Measurements from ENCODE around the gene IDI2.
"Not testable (repeated sequence)": the region's sequence is repeated elsewhere in the genome, so short reads cannot be mapped to it uniquely, and the experiment has no call there.

IDI2 gene

DNA sequence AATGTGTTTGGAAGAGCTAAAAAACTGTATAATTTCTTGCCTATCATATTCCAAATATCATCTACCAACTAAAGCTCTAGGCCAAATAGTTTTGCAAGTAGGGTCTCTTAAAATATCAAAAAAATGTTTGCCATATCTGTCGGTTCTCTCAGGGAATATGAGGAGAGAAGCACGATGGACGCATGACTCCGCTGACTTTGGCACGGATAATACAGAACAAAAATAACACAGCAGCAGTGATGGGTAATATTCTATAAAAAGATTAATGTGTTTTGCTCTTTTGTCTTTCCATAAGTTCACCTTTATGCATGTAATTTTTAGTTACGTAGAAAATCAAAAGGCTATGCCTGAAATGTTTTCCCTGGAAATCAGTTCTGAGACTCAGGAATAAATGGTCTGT lies 919 bp upstream of the IDI2 start:
- Histone ChIP-seq H3K4me3 (ENCODE audit: low read length) (no peak overlapping the region), H3K4me1 (ENCODE audit: control insufficient read depth, insufficient read depth, low read length) (no peaks in the 10 kb centered on the region), H3K36me3 (ENCODE audit: insufficient read depth, low read length) (peaks cover under 1% of the 10 kb centered on the region), H3K27me3 (ENCODE audit: control insufficient read depth, insufficient read depth, low read length) (no peaks in the 10 kb centered on the region), H3K9me3 (replicated peaks; ENCODE audit: low read length) (no peaks in the 10 kb centered on the region), H3K9ac (ENCODE audit: low read depth, low read length) (no peak overlapping the region), H3K4me2 (ENCODE audit: low read length) (no peak overlapping the region)

DNA sequence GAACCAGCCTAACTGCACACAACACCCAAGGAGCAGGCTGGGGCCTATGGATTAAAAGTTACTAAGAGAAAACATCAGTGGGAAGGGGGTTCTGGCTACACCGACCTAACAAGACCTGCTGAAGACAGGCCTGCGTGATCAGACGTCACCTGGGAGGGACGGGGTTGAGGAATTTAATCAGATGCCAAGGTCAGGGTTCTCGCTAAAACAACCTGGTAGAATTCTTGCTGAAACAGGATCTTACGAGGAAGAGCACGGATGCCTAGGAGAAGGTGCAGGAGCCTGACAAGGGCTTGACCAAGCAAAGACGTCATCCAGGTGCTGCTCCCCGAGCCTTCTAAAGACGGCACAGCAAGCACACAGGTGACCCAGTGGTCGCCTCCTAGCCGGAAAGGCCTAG lies 1.6 kb downstream of the IDI2 start:
- peaks cover 21% of the 10 kb centered on the region for H3K36me3 ChIP-seq (ENCODE audit: insufficient read depth, low read length)
- H3K9me3 ChIP-seq (replicated peaks; ENCODE audit: low read length), result no peaks in the 10 kb centered on the region

DNA sequence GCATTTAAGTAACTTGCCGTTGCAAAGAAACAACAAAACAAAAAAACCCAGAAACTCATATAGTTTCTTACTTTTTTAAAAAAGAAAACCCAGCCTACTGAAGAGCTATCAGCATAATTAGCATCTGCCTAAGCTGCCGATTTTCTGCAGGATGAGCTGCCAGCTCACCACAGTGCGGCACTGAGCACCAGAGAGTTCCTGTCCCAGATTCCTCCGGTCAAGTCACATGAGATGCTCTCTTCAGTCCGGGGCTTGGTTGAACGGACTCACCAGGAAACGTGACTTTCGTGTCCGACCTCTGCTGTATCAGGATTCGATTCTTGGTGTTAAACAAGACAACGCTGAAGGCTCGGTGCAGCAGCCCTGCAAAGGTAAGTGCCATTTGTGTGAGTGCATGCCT lies 3.2 kb downstream of the IDI2 start:
- Histone ChIP-seq H3K4me3 (ENCODE audit: low read length) (no peak overlapping the region), H3K9me3 (replicated peaks; ENCODE audit: low read length) (no peaks in the 10 kb centered on the region), H3K4me1 (ENCODE audit: control insufficient read depth, insufficient read depth, low read length) (no peaks in the 10 kb centered on the region), H3K4me2 (ENCODE audit: low read length) (no peak overlapping the region), H3K27me3 (ENCODE audit: control insufficient read depth, insufficient read depth, low read length) (no peaks in the 10 kb centered on the region), H3K9ac (ENCODE audit: low read depth, low read length) (no peak overlapping the region), H3K36me3 (ENCODE audit: insufficient read depth, low read length) (peaks cover 30% of the 10 kb centered on the region)

More for the DNA sequence above, 1.6 kb downstream of the IDI2 start:
- H3K4me2 ChIP-seq (ENCODE audit: low read length), result no peak overlapping the region
- no peaks in the 10 kb centered on the region for H3K4me1 ChIP-seq (ENCODE audit: control insufficient read depth, insufficient read depth, low read length)
- no peak overlapping the region for H3K9ac ChIP-seq (ENCODE audit: low read depth, low read length)
- H3K4me3 ChIP-seq (ENCODE audit: low read length), result no peak overlapping the region
- no peaks in the 10 kb centered on the region for H3K27me3 ChIP-seq (ENCODE audit: control insufficient read depth, insufficient read depth, low read length)

DNA sequence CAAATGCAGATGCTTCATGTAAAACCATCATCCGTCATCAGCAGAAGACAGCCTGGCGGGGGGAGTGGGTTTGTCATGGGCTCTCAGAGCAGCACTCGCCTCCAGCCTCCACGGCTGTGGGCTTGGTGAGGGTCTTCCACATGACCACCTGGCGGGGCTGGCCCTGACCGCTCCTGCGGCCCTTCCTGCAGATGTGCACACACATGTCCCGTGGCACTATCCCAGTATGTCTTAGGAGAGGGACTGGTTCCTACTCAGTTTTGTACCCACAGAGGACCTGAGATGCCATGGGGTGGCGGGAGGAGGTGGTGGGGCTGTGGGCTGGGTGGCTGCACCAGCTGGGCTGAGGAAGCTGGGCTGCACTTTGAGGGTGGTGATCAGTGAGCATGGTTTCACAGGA lies 4.7 kb downstream of the IDI2 start:
- no peaks in the 10 kb centered on the region for H3K9me3 ChIP-seq (replicated peaks; ENCODE audit: low read length)
- no peaks in the 10 kb centered on the region for H3K27me3 ChIP-seq (ENCODE audit: control insufficient read depth, insufficient read depth, low read length)
- no peaks in the 10 kb centered on the region for H3K4me1 ChIP-seq (ENCODE audit: control insufficient read depth, insufficient read depth, low read length)
- H3K9ac ChIP-seq (ENCODE audit: low read depth, low read length), result no peak overlapping the region
- peaks cover 45% of the 10 kb centered on the region for H3K36me3 ChIP-seq (ENCODE audit: insufficient read depth, low read length)
- H3K4me2 ChIP-seq (ENCODE audit: low read length), result no peak overlapping the region
- H3K4me3 ChIP-seq (ENCODE audit: low read length), result no peak overlapping the region

DNA sequence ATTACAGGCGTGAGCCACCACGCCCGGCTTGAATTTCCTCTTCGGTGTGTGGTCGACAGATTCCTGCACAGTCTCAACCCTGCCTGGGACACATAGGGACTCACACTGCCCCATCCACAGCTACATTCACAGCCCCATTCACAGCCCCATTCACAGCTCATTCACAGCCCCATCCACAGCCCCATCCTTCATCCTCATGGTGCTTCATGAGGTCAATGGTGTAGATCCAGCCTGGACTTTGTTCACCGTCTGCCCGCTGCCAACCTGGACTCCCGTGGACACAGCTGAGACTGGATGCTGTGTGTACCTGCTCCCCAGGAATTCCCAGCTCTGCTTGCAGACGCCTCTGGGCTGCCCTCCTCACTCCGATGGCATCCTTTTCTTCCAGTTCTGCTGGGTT lies 5.2 kb downstream of the IDI2 start:
- Histone ChIP-seq H3K4me1 (ENCODE audit: control insufficient read depth, insufficient read depth, low read length) (no peaks in the 10 kb centered on the region), H3K4me3 (ENCODE audit: low read length) (no peak overlapping the region), H3K9me3 (replicated peaks; ENCODE audit: low read length) (no peaks in the 10 kb centered on the region), H3K4me2 (ENCODE audit: low read length) (no peak overlapping the region), H3K36me3 (ENCODE audit: insufficient read depth, low read length) (peaks cover 49% of the 10 kb centered on the region), H3K27me3 (ENCODE audit: control insufficient read depth, insufficient read depth, low read length) (no peaks in the 10 kb centered on the region), H3K9ac (ENCODE audit: low read depth, low read length) (no peak overlapping the region)

DNA sequence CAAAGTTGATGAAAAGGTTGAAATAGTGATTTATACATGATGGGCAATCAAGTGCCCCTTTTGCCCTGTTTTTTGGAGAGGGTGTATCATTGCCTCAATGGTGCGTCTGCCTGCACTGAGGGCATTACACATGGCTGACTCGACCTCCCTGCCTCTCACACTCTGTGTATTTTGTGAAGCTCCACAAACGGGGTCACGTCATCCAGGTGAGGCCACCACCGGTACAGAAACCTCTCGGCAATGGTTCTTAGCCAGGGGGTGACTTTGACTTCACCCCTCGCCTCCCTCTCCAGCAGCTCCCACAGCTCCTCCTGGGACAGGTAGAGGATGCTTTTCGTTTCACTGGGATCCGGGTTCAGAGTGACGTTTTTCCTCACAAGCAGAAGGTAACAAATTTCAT lies 6.3 kb downstream of the IDI2 start:
- H3K27me3 ChIP-seq (ENCODE audit: control insufficient read depth, insufficient read depth, low read length), result no peaks in the 10 kb centered on the region
- no peaks in the 10 kb centered on the region for H3K9me3 ChIP-seq (replicated peaks; ENCODE audit: low read length)
- H3K9ac ChIP-seq (ENCODE audit: low read depth, low read length), result no peak overlapping the region
- no peak overlapping the region for H3K4me3 ChIP-seq (ENCODE audit: low read length)
- peaks cover 57% of the 10 kb centered on the region for H3K36me3 ChIP-seq (ENCODE audit: insufficient read depth, low read length)
- no peak overlapping the region for H3K4me2 ChIP-seq (ENCODE audit: low read length)
- no peaks in the 10 kb centered on the region for H3K4me1 ChIP-seq (ENCODE audit: control insufficient read depth, insufficient read depth, low read length)

DNA sequence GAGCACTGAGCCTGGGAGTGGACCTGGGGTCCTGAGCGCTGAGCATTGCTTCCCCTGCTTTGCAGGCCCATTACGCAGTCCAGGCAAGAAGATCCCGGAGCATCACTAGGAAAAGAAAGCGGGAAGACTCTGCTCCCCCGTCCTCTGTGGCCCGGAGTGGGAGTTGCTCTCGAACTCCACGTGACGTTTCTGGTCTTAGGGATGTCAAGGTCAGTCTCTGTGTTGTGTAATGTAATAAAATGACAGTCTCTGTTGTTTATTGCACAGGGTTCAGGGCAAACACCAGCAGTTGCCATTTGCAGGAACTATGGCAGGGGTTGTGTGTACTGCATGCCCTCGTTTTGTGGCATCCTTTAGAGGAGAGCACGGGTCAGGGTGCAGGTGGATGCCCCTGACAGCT lies 10.0 kb downstream of the IDI2 start:
- peaks cover 80% of the 10 kb centered on the region for H3K36me3 ChIP-seq (ENCODE audit: insufficient read depth, low read length)
- no peaks in the 10 kb centered on the region for H3K27me3 ChIP-seq (ENCODE audit: control insufficient read depth, insufficient read depth, low read length)
- H3K9ac ChIP-seq (ENCODE audit: low read depth, low read length), result no peak overlapping the region
- no peaks in the 10 kb centered on the region for H3K9me3 ChIP-seq (replicated peaks; ENCODE audit: low read length)
- H3K4me3 ChIP-seq (ENCODE audit: low read length), result no peak overlapping the region
- H3K4me1 ChIP-seq (ENCODE audit: control insufficient read depth, insufficient read depth, low read length), result no peaks in the 10 kb centered on the region
- no peak overlapping the region for H3K4me2 ChIP-seq (ENCODE audit: low read length)

DNA sequence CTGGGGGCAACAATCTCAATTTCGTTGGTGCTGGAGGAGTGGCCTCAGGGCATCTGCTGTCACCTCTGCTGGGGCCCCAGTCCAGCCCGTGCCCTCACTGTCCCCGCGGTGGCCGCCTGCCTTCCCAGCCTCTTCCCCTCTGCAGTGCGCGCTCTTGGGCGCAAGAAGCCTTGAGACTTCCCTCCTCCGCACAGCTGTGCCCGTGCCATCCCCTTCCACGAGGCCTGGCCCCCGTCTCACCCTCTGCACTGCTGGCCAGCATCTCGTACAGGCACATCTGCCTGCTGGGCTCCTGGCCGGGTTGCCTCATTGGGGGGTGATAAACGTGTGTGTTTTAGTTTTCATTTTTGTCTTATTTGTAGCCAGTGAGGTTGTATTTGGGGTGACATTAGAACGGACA lies 14.0 kb downstream of the IDI2 start:
- H3K9ac ChIP-seq (ENCODE audit: low read depth, low read length), result no peak overlapping the region
- H3K4me2 ChIP-seq (ENCODE audit: low read length), result no peak overlapping the region
- no peaks in the 10 kb centered on the region for H3K9me3 ChIP-seq (replicated peaks; ENCODE audit: low read length)
- peaks cover 79% of the 10 kb centered on the region for H3K36me3 ChIP-seq (ENCODE audit: insufficient read depth, low read length)
- no peak overlapping the region for H3K4me3 ChIP-seq (ENCODE audit: low read length)
- H3K27me3 ChIP-seq (ENCODE audit: control insufficient read depth, insufficient read depth, low read length), result no peaks in the 10 kb centered on the region
- H3K4me1 ChIP-seq (ENCODE audit: control insufficient read depth, insufficient read depth, low read length), result no peaks in the 10 kb centered on the region

DNA sequence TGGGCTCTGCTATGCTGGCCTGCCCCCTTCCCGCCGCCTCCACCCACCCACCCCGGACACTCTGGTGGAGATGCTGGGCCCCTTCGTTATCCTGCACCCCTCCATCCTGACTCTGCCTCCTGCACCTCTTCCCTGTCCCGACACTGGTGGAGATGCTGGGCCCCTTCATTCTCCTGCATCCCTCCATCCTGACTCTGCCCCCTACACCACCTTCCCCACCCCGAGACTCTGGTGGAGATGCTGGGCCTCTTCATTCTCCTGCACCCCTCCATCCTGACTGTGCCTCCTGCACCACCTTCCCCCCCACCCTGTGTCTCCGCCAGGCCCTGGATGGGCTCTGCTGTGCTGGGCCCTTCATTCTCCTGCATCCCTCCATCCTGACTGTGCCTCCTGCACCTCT lies 15.0 kb downstream of the IDI2 start:
- H3K4me3 ChIP-seq (ENCODE audit: low read length), result no peak overlapping the region
- no peaks in the 10 kb centered on the region for H3K4me1 ChIP-seq (ENCODE audit: control insufficient read depth, insufficient read depth, low read length)
- H3K9me3 ChIP-seq (replicated peaks; ENCODE audit: low read length), result no peaks in the 10 kb centered on the region
- H3K27me3 ChIP-seq (ENCODE audit: control insufficient read depth, insufficient read depth, low read length), result no peaks in the 10 kb centered on the region
- no peak overlapping the region for H3K4me2 ChIP-seq (ENCODE audit: low read length)
- H3K36me3 ChIP-seq (ENCODE audit: insufficient read depth, low read length), result peaks cover 78% of the 10 kb centered on the region
- no peak overlapping the region for H3K9ac ChIP-seq (ENCODE audit: low read depth, low read length)

DNA sequence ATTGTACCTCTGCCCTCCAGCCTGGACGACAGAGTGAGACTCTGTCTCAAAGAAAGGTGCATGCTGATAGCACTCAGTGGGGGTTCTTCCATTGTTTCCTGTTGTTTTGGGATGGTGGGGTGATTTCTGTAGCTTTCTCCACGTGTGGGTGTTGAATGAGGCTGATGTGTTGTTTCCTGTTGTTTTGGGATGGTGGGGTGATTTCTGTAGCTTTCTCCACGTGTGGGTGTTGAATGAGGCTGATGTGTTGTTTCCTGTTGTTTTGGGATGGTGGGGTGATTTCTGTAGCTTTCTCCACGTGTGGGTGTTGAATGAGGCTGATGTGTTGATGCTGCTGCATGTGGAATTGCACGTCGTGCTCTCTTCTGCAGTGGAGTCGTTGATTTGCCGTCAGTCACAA lies 15.7 kb downstream of the IDI2 start:
- not testable (repeated sequence) for H3K9ac ChIP-seq (ENCODE audit: low read depth, low read length); H3K9me3 ChIP-seq (replicated peaks; ENCODE audit: low read length); H3K4me2 ChIP-seq (ENCODE audit: low read length); H3K4me3 ChIP-seq (ENCODE audit: low read length); H3K27me3 ChIP-seq (ENCODE audit: control insufficient read depth, insufficient read depth, low read length); H3K4me1 ChIP-seq (ENCODE audit: control insufficient read depth, insufficient read depth, low read length)
- peaks cover 80% of the 10 kb centered on the region for H3K36me3 ChIP-seq (ENCODE audit: insufficient read depth, low read length)

DNA sequence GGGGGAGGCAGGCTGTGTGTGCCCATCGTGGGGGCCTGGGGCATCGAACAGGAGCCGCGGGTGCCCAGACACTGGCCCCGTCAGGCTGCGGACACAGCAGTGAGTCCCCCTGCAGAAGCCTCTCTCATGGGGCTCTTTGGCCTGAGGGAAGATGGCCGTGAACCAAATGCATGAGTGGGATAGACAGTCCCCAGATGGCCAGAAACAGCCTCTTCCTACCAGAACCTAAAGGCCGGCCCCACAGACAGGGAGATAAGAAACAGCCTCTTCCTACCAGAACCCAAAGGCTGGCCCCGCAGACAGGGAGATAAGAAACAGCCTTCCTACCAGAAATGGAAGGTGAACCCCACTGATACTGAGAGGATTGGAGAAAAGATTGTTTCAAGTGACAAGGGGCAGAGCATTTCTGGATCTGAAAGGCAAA lies 16.6 kb downstream of the IDI2 start:
- no peaks in the 10 kb centered on the region for H3K27me3 ChIP-seq (ENCODE audit: control insufficient read depth, insufficient read depth, low read length)
- H3K9me3 ChIP-seq (replicated peaks; ENCODE audit: low read length), result no peaks in the 10 kb centered on the region
- no peak overlapping the region for H3K9ac ChIP-seq (ENCODE audit: low read depth, low read length)
- no peaks in the 10 kb centered on the region for H3K4me1 ChIP-seq (ENCODE audit: control insufficient read depth, insufficient read depth, low read length)
- H3K4me2 ChIP-seq (ENCODE audit: low read length), result no peak overlapping the region
- H3K4me3 ChIP-seq (ENCODE audit: low read length), result no peak overlapping the region
- peaks cover 81% of the 10 kb centered on the region for H3K36me3 ChIP-seq (ENCODE audit: insufficient read depth, low read length)

DNA sequence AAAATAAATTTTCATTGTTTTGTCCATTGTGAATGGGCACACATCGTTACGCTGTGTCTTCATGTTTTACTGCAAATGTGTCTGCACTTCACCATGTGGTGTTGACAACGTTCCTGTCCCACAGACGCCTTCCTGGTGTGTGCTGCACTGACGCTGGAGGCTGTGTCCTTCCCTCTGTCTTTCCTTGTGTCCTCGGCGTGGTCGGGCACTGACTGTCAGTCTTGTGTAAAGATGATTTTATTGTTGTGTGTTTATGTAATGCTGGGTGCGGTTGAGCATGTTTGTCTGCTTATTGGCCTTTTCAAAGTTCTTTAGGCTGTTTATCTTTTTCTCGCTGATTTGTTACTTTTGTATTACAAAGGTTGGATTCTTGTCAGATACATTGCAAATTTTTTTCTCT lies 18.1 kb downstream of the IDI2 start:
- H3K4me2 ChIP-seq (ENCODE audit: low read length), result no peak overlapping the region
- peaks cover 87% of the 10 kb centered on the region for H3K36me3 ChIP-seq (ENCODE audit: insufficient read depth, low read length)
- H3K4me1 ChIP-seq (ENCODE audit: control insufficient read depth, insufficient read depth, low read length), result no peaks in the 10 kb centered on the region
- H3K9me3 ChIP-seq (replicated peaks; ENCODE audit: low read length), result no peaks in the 10 kb centered on the region
- no peaks in the 10 kb centered on the region for H3K27me3 ChIP-seq (ENCODE audit: control insufficient read depth, insufficient read depth, low read length)
- no peak overlapping the region for H3K9ac ChIP-seq (ENCODE audit: low read depth, low read length)
- no peak overlapping the region for H3K4me3 ChIP-seq (ENCODE audit: low read length)

Data from skeletal muscle satellite cell (primary cell).